ENCODE measurements around the gene AAGAB.

The AAGAB gene

GRCh38 chr15:67199881-67200763 is 54.3 kb downstream of the AAGAB start (continued):
- TF ChIP-seq ZNF624 (tag by site-specific recombination; IDR thresholded peaks at IDR 0.05) (no peak), ZNF350 (tag by site-specific recombination; IDR thresholded peaks at IDR 0.05) (no peak)

GRCh38 chr15:67199391-67199790 is 55.1 kb downstream of the AAGAB start:
- ChIA-PET CTCF (interaction anchor here (0.7 to 1.7 kb wide), 3 partner anchors 13 to 131 kb away, joined by 3 to 6 read pairs (median 3); no protein-coding TSS in a partner anchor), POLR2A (interaction anchor here (1.5 kb wide), 1 partner anchor 150 kb away, joined by 4 read pairs; no protein-coding TSS in a partner anchor)
- TF ChIP-seq MEIS1 (CRISPR knock-in tag; IDR thresholded peaks at IDR 0.05; ENCODE audit: borderline replicate concordance) (no peak), ZNF701 (tag by site-specific recombination; IDR thresholded peaks at IDR 0.05) (no peak), ZNF2 (tag by site-specific recombination; IDR thresholded peaks at IDR 0.05) (no peak), ZNF223 (tag by site-specific recombination; IDR thresholded peaks at IDR 0.05) (no peak), ZNF423 (tag by site-specific recombination; IDR thresholded peaks at IDR 0.05) (no peak), HOXA7 (CRISPR knock-in tag; IDR thresholded peaks at IDR 0.05; ENCODE audit: borderline replicate concordance) (no peak), MZF1 (tag by site-specific recombination; IDR thresholded peaks at IDR 0.05; ENCODE audit: borderline replicate concordance) (no peak), ZNF621 (tag by site-specific recombination; IDR thresholded peaks at IDR 0.05) (no peak), ZNF239 (tag by site-specific recombination; IDR thresholded peaks at IDR 0.05) (no peak), ZSCAN30 (tag by site-specific recombination; IDR thresholded peaks at IDR 0.05) (no peak), ZNF169 (tag by site-specific recombination; IDR thresholded peaks at IDR 0.05) (no peak), KLF8 (tag by site-specific recombination; IDR thresholded peaks at IDR 0.05) (no peak), HOXC10 (CRISPR knock-in tag; IDR thresholded peaks at IDR 0.05) (no peak), ZNF155 (tag by site-specific recombination; IDR thresholded peaks at IDR 0.05) (no peak), ZNF449 (tag by site-specific recombination; IDR thresholded peaks at IDR 0.05) (no peak)
- TF ChIP-seq, protein P1, sequence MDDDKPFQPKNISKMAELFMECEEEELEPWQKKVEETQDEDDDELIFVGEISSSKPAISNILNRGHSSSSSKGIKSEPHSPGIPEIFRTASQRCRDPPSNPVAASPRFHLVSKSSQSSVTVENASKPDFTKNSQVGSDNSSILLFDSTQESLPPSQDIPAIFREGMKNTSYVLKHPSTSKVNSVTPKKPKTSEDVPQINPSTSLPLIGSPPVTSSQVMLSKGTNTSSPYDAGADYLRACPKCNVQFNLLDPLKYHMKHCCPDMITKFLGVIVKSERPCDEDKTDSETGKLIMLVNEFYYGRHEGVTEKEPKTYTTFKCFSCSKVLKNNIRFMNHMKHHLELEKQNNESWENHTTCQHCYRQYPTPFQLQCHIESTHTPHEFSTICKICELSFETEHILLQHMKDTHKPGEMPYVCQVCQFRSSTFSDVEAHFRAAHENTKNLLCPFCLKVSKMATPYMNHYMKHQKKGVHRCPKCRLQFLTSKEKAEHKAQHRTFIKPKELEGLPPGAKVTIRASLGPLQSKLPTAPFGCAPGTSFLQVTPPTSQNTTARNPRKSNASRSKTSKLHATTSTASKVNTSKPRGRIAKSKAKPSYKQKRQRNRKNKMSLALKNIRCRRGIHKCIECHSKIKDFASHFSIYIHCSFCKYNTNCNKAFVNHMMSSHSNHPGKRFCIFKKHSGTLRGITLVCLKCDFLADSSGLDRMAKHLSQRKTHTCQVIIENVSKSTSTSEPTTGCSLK (tag by site-specific recombination; IDR thresholded peaks at IDR 0.05) = no peak
- TF ChIP-seq, protein P2, sequence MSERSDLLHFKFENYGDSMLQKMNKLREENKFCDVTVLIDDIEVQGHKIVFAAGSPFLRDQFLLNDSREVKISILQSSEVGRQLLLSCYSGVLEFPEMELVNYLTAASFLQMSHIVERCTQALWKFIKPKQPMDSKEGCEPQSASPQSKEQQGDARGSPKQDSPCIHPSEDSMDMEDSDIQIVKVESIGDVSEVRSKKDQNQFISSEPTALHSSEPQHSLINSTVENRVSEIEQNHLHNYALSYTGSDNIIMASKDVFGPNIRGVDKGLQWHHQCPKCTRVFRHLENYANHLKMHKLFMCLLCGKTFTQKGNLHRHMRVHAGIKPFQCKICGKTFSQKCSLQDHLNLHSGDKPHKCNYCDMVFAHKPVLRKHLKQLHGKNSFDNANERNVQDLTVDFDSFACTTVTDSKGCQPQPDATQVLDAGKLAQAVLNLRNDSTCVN (tag by site-specific recombination; optimal IDR thresholded peaks at IDR 0.05) = no peak
- TF ChIP-seq, protein P3, sequence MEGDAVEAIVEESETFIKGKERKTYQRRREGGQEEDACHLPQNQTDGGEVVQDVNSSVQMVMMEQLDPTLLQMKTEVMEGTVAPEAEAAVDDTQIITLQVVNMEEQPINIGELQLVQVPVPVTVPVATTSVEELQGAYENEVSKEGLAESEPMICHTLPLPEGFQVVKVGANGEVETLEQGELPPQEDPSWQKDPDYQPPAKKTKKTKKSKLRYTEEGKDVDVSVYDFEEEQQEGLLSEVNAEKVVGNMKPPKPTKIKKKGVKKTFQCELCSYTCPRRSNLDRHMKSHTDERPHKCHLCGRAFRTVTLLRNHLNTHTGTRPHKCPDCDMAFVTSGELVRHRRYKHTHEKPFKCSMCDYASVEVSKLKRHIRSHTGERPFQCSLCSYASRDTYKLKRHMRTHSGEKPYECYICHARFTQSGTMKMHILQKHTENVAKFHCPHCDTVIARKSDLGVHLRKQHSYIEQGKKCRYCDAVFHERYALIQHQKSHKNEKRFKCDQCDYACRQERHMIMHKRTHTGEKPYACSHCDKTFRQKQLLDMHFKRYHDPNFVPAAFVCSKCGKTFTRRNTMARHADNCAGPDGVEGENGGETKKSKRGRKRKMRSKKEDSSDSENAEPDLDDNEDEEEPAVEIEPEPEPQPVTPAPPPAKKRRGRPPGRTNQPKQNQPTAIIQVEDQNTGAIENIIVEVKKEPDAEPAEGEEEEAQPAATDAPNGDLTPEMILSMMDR (tag by site-specific recombination; IDR thresholded peaks at IDR 0.05) = no peak
- TF ChIP-seq, protein P4, sequence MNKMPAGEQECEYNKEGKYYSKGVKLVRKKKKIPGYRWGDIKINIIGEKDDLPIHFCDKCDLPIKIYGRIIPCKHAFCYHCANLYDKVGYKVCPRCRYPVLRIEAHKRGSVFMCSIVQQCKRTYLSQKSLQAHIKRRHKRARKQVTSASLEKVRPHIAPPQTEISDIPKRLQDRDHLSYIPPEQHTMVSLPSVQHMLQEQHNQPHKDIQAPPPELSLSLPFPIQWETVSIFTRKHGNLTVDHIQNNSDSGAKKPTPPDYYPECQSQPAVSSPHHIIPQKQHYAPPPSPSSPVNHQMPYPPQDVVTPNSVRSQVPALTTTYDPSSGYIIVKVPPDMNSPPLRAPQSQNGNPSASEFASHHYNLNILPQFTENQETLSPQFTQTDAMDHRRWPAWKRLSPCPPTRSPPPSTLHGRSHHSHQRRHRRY (tag by site-specific recombination; IDR thresholded peaks at IDR 0.05) = no peak
- H3K9me3 ChIP-seq (ENCODE audit: control insufficient read depth, insufficient read depth, low read depth, low read length) = no peaks in the 10 kb centered on the region
- H3K36me3 ChIP-seq (ENCODE audit: control insufficient read depth in 2 of 2, insufficient read depth in 1 of 2, low read length in 2 of 2) = peaks cover 5 to 52% of the 10 kb centered on the region in 2 experiments
- no peak overlapping the region for H3K4me3 ChIP-seq (ENCODE audit: low read depth, low read length)
- H3K4me1 ChIP-seq (ENCODE audit: control insufficient read depth, insufficient read depth, low read length) = no peaks in the 10 kb centered on the region; the same call in 1 of the 2 replicates
- no peak overlapping the region for H3K27ac ChIP-seq (ENCODE audit: extremely low read depth, low read depth, low read length)
